GM21737 (cell line): ENCODE results near the gene GPR4.
"Not testable (repeated sequence)": the region's sequence is repeated elsewhere in the genome, so short reads cannot be mapped to it uniquely, and the experiment has no call there.

Experiments
- ATAC-seq: cut with Tn5 transposase; IDR thresholded peaks from one replicate; pipeline ENCODE4 v1.9.1; 2021; ENCODE audit warnings: mild to moderate bottlenecking, moderate library complexity; ENCODE audit not compliant: unreplicated experiment

The GPR4 gene

GRCh38 chr19:45601524-45602374, at the start of gene GPR4:
Gene GPR4, minus strand, starts transcription at chr19:45602212. Its CDS starts 10,346 bp downstream, at chr19:45591866.
- no peak for ATAC-seq

DNA sequence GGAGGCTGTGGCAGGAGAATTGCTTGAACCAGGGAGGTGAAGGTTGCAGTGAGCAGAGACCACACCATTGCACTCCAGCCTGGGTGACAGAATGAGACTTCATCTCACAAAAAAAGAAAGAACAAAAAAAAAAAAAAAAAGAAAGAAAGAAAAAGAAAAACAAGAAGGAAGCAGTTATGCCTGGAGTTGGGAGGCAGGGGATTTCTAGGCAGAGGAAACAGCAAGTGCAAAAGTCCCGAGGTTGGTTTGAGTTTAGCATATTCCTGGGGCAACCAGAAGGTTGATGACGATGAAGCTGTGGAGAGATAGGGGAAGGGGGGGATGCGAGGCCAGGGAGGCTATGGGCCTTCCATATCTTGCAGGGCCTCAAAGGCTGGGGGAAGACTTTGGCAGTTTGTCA, 48.7 kb upstream of the GPR4 start:
- ATAC-seq: no peak

GRCh38 chr19:45646345-45646698, 44.3 kb upstream of the GPR4 start:
- ATAC-seq: no peak

DNA sequence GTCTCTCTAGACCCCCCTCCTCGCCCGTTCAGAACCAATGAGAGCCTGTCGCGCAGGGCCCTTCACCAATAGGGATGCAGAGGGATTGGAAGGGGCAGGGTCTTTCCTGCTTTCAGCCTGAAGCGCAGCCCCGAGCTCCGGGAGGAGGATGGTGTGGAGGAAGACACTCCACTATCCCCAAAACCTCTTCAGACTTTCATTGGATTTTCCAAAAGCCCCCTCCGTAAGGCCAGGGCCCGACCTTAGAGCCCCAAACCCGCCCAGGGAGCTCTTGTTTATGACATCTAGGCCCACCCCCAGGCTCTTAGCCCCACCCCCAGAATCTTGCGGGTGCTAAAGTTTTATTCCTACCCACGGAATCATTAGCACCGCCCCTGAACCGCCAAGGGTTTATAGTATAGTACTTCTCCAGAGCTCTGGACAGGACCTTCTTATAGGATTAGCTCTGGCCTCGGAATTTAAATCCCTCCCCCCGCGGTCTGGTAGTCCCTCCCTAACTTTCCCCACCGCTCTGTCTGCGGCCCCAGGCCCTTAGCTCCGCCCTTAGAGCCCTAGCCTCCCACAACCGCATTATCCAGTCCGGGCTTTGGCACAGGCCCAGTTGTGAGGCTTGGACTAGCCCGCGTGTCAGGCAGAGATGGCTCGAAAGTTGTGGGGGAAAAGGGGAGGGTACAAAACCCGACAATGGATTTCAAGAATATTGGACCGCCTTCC, 43.8 kb upstream of the GPR4 start:
- no peak for ATAC-seq

- ATAC-seq: no peak
These were observed 43.1 kb upstream of the GPR4 start for GRCh38 chr19:45645068-45645630.

GRCh38 chr19:45643927-45644771, 42.1 kb upstream of the GPR4 start:
- ATAC-seq: no peak

GRCh38 chr19:45643024-45643926, 41.3 kb upstream of the GPR4 start:
- peak; percentile 32 for ATAC-seq

GRCh38 chr19:45641274-45642105, 39.5 kb upstream of the GPR4 start:
- peak; percentile 39 for ATAC-seq

DNA sequence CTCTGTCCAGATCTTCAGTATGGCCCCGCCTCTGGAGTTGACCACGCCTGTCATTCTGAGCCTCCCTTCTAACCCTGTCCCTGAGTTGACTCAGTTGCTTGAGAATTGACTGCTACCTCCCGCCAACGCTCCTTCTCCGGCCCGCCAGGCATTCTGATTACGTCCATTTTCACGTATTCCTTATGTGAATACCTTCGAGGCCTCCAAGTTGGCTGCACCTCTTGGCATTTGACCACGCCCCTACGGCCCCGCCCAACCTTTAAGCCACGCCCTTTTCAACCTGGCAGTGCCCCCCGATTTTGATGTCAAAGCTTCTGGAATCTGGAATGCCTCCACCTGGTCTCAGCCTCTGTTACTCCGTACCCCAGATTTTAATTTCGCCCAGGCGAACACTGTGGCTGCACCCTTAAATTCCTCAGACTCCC, 38.8 kb upstream of the GPR4 start:
- ATAC-seq: no peak

- no peak for ATAC-seq
These were observed 37.1 kb upstream of the GPR4 start, which contains the start of gene EML2 for GRCh38 chr19:45638930-45639729. Gene EML2, minus strand, starts transcription at chr19:45639397. Its CDS starts 21 bp downstream, at chr19:45639376.

DNA sequence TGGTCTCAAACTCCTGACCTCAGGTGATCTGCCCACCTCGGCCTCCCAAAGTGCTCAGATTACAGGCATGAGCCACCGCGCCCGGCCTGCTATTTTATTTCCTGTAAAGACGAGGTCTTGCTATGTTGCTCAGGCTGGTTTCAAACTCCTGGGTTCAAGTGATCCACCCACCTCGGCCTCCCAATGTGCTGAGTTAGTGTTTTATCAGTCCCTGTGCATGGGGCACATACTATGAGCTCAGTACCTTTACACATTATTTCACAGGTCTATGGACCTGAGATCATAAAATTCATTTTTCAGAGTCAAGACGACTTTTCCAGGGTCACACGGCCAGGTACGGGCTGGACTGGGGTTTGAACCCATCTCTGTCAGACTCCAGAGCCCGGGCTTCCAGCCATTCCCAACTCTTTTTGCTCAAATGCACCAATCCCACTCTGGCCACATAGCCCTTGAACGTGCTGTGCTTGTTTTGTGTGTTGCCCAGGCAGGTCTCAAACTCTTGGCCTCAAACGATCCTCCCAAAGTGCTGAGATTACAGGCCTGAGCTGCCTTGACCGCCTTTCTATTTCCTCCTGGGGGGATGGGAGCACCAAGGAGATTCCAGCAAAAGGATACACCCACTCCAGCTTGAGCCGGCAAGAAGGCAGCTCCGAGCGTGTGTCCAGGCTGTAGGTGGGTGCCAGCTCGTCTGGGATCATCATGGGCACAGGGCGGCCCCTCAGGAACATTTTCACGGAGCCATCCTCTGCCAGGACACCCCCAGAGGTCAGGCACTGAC, 36.1 kb upstream of the GPR4 start:
- ATAC-seq: no peak

DNA sequence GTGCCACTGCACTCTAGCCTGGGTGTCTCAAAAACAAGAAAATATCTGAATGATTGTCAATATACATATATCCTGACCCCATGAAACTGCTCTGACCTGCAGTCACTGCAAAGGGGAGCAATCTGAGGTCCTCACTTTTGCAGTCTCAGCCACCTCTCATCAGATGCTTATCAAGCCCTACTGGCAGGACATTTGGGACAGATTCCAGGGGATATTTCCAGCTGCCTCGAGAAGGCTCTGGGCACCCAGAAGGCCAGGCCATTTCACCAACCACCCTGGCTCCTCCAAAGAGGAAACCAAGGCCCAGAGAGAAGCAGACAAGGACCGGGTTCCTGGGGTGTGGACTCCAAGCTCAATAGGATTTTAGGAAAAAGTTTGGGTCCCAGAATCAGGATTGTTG, 34.9 kb upstream of the GPR4 start:
- ATAC-seq: no peak

- no peak for ATAC-seq
These were observed 34.3 kb upstream of the GPR4 start for GRCh38 chr19:45636275-45636674.

- ATAC-seq: no peak
These were observed 30.6 kb upstream of the GPR4 start for GRCh38 chr19:45632468-45633196.

DNA sequence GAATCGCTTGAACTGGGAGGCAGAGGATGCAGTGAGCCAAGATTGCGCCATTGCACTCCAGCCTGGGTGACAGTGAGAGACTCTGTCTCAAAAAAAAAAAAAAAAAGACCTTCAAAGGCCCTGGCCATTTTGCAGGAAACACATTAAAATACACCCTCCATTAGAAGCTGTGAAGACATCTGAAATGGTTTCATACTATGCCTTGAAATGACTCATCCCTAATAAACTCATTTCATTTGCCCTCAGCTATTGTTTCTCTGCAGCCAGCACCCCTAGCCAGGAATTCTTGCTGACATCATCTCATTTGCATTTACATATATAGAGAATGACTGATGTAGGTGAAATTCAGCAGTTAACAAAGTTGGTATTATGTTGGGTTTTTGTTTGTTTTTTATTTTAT, 28.5 kb upstream of the GPR4 start:
- ATAC-seq: no peak

DNA sequence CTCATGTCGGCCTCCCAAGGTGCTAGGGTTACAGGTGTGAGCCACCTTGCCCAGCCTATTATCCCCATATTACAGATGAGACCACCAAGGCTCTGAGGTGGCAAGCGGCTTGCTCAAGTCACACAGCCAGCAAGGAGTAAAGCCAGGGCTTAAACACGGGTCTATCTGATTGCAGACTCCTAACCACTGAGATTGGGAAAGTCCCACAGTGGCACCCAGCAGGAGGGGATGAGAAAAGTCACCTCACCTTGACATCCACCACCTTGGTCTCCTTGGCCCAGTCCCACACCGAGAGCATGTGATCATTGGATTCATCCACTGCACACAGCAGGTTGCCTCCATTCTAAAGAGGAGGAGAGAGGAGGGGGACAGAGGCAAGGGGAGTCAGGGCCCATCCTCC, 27.7 kb upstream of the GPR4 start:
- no peak for ATAC-seq

- not testable (repeated sequence) for ATAC-seq
These were observed 26.2 kb upstream of the GPR4 start for GRCh38 chr19:45628219-45628618.
